CD14-positive monocyte (primary cell): ENCODE measurements around the gene CX3CL1. TPM values are rescaled to one million over a fixed set of nuclear protein-coding genes. Genes with fewer than 3 reads are reported as not detected.

Source experiments
- DNase-seq, 3 donors: peaks; one replicate each; pipeline ENCODE4 v3.0.0-alpha.2; 2011 to 2022
- H2AFZ ChIP-seq: 2 replicates; pipeline ENCODE4 v1.6.0; 2012; ENCODE audit warnings: mild to moderate bottlenecking, low read depth, low read length, inconsistent platforms; ENCODE audit not compliant: insufficient read depth, poor library complexity, severe bottlenecking
- H3K27ac ChIP-seq, 2 donors: 1 replicate in 1 of 2; 2 replicates in 1 of 2; pipeline ENCODE4 v1.5.1; 2012 to 2013; ENCODE audit warnings: low read length in 2 of 2, control low read depth in 1 of 2, inconsistent platforms in 1 of 2, low read depth in 1 of 2, mild to moderate bottlenecking in 1 of 2
- H3K27me3 ChIP-seq, 2 donors: one replicate each; pipeline versions ENCODE4 v1.6.0 to v1.6.1; 2011 to 2013; ENCODE audit warnings: low read length in 2 of 2; ENCODE audit not compliant: control insufficient read depth in 2 of 2, insufficient read depth in 2 of 2
- H3K36me3 ChIP-seq, 2 donors: replicated peaks in 1 of 2; 1 replicate in 1 of 2; 2 replicates in 1 of 2; pipeline versions ENCODE4 v1.5.1 to v1.6.1; 2012 to 2013; ENCODE audit warnings: low read length in 2 of 2, control low read depth in 1 of 2, inconsistent platforms in 1 of 2, mild to moderate bottlenecking in 1 of 2; ENCODE audit not compliant: insufficient read depth in 2 of 2, control insufficient read depth in 1 of 2
- H3K4me1 ChIP-seq, 2 donors: 1 replicate in 1 of 2; 2 replicates in 1 of 2; pipeline versions ENCODE4 v1.5.1 to v1.6.1; 2012 to 2013; ENCODE audit warnings: low read length in 2 of 2, control low read depth in 1 of 2, inconsistent platforms in 1 of 2, mild to moderate bottlenecking in 1 of 2, moderate library complexity in 1 of 2; ENCODE audit not compliant: insufficient read depth in 2 of 2, control insufficient read depth in 1 of 2
- H3K4me2 ChIP-seq: replicated peaks from 2 replicates; pipeline ENCODE3; 2012; ENCODE audit warnings: low read length, moderate library complexity, mild to moderate bottlenecking; ENCODE audit not compliant: poor library complexity, severe bottlenecking; ENCODE audit errors: extremely low read depth
- H3K4me3 ChIP-seq, 3 experiments: fragments of 200-600 bp in 1 of 3; sonication (generic) in 1 of 3; replicated peaks in 1 of 3; 1 replicate in 2 of 3; 2 replicates in 1 of 3; pipeline ENCODE4 v1.5.1; 2011 to 2013; ENCODE audit warnings: low read length in 3 of 3, mild to moderate bottlenecking in 3 of 3, control low read depth in 2 of 3, low read depth in 2 of 3, inconsistent platforms in 1 of 3, moderate library complexity in 1 of 3
- H3K79me2 ChIP-seq: 2 replicates; pipeline ENCODE4 v1.6.0; 2012; ENCODE audit warnings: mild to moderate bottlenecking, control low read depth, inconsistent platforms, low read length, moderate library complexity; ENCODE audit not compliant: insufficient read depth
- H3K9ac ChIP-seq: 2 replicates; pipeline ENCODE4 v1.6.0; 2017; ENCODE audit warnings: low read length, mild to moderate bottlenecking; ENCODE audit not compliant: insufficient read depth, poor library complexity, severe bottlenecking
- H3K9me3 ChIP-seq, 2 donors: replicated peaks in 1 of 2; 1 replicate in 1 of 2; 2 replicates in 1 of 2; pipeline versions ENCODE4 v1.5.1 to v1.6.1; 2012 to 2013; ENCODE audit warnings: low read length in 2 of 2, control low read depth in 1 of 2; ENCODE audit not compliant: control insufficient read depth in 1 of 2, insufficient read depth in 1 of 2
- H4K20me1 ChIP-seq: 2 replicates; pipeline ENCODE4 v1.6.0; 2012; ENCODE audit warnings: mild to moderate bottlenecking, low read length, control low read depth, moderate library complexity; ENCODE audit not compliant: insufficient read depth
- H3K27ac Mint-ChIP-seq, 7 donors: one replicate each; pipeline ENCODE4 v1.8.0; 2020; ENCODE audit warnings: mild to moderate bottlenecking in 7 of 7, mixed read lengths in 7 of 7, moderate library complexity in 6 of 7, inconsistent platforms in 2 of 7
- H3K27me3 Mint-ChIP-seq, 3 donors: one replicate each; pipeline ENCODE4 v1.8.0; 2021 to 2022; ENCODE audit warnings: low read depth in 3 of 3, mild to moderate bottlenecking in 3 of 3, mixed read lengths in 3 of 3, moderate library complexity in 3 of 3, inconsistent platforms in 1 of 3
- H3K36me3 Mint-ChIP-seq, 2 donors: one replicate each; pipeline ENCODE4 v1.8.0; 2020; ENCODE audit warnings: mixed read lengths in 2 of 2, inconsistent platforms in 1 of 2, mild to moderate bottlenecking in 1 of 2
- H3K4me1 Mint-ChIP-seq: one replicate; pipeline ENCODE4 v1.8.0; 2020; ENCODE audit warnings: mild to moderate bottlenecking, mixed read lengths
- H3K4me3 Mint-ChIP-seq, 2 donors: one replicate each; pipeline ENCODE4 v1.8.0; 2020; ENCODE audit warnings: mild to moderate bottlenecking in 2 of 2, mixed read lengths in 2 of 2, moderate library complexity in 1 of 2
- H3K9me3 Mint-ChIP-seq, 7 donors: one replicate each; pipeline ENCODE4 v1.8.0; 2020 to 2022; ENCODE audit warnings: mixed read lengths in 7 of 7, mild to moderate bottlenecking in 6 of 7, moderate library complexity in 6 of 7, inconsistent platforms in 2 of 7
- CTCF ChIP-seq: fragments of 200-600 bp; IDR thresholded peaks from one replicate; pipeline ENCODE4 v1.8.0; 2022; ENCODE audit warnings: antibody characterized with exemption, mild to moderate bottlenecking
- WGBS: methylation state at CpG from one replicate; pipeline ENCODE4 v1.1.5; 2013; ENCODE audit warnings: missing lambda C conversion rate; ENCODE audit not compliant: insufficient coverage; 5-methylcytosine and 5-hydroxymethylcytosine counted together
- intact Hi-C, 2 donors: fragments of 100-400 bp; cut with micrococcal nuclease; formaldehyde crosslinking; loops; one replicate each; pipeline versions ENCODE4 v1.15.0 to v1.15.1; 2023
- polyA plus RNA-seq, 3 donors: library from polyadenylated mRNA; depleted of rRNA in 1 of 3; unstranded in 2 of 3; stranded (reverse) in 1 of 3; fragments of 300-500 nt in 2 of 3; fragments of >200 nt in 1 of 3; fragmentation: Illumina TruSeq in 2 of 3; gene quantifications; 1 replicate in 2 of 3; 2 replicates in 1 of 3; pipeline ENCODE4 v1.2.3, GENCODE V29; 2012 to 2021
- small RNA-seq: library from RNA; depleted of rRNA; stranded (forward); fragments of <200 nt; gene quantifications from one replicate; pipeline ENCODE3, GENCODE V24; 2012; ENCODE audit warnings: low read depth; ENCODE audit not compliant: insufficient read length

Gene CX3CL1
- polyA plus RNA-seq, 3 donors, result not detected

- 100% methylated on average over 1 of the region's 2 CpGs for WGBS
- H3K36me3 Mint-ChIP-seq, result peaks cover 82 to 95% of the 10 kb centered on the region in 2 donors
- Histone ChIP-seq H4K20me1 (no peaks in the 10 kb centered on the region), H3K4me2 (no peak overlapping the region), H2AFZ (no peak overlapping the region), H3K9ac (no peak overlapping the region), H3K9me3 (no peaks in the 10 kb centered on the region), H3K27ac (no peak overlapping the region), H3K79me2 (no peaks in the 10 kb centered on the region), H3K4me3 (no peak overlapping the region), H3K4me1 (no peaks in the 10 kb centered on the region), H3K27me3 (no peaks in the 10 kb centered on the region), H3K36me3 (peaks cover 83 to 98% of the 10 kb centered on the region in 2 donors)
- intact Hi-C loops, result no loop called here
- DNase-seq, result no peak
- H3K4me3 Mint-ChIP-seq, result no peak overlapping the region
- H3K27ac Mint-ChIP-seq, result no peak overlapping the region
- no peaks in the 10 kb centered on the region for H3K9me3 Mint-ChIP-seq
- H3K27me3 Mint-ChIP-seq, result no peaks in the 10 kb centered on the region
- H3K4me1 Mint-ChIP-seq, result no peaks in the 10 kb centered on the region
- no peak for TF ChIP-seq CTCF
Observed at GRCh38 chr16:57434003-57434402, 61.7 kb downstream of the CX3CL1 start.

Small RNA genes lying within 50 kb of the gene (small RNA-seq; reads per million reads assigned to genes)
- not detected for gene AC108081.1

Other genes with a start within 250 kb of the CX3CL1 start
- 100 to 1,000 TPM in 1 of 3 donors, 10 to 100 TPM in 2; 75.4 to 133 (median 78.6) TPM for gene PSME3IP1, start 186.5 kb upstream of the CX3CL1 start, polyA plus RNA-seq
- gene RSPRY1, start 186.2 kb upstream of the CX3CL1 start, polyA plus RNA-seq, result 10 to 100 TPM; 15.7 to 28.3 (median 21.3) TPM
- 10 to 100 TPM; 35.4 to 84.6 (median 84.0) TPM for gene ARL2BP, start 127.2 kb upstream of the CX3CL1 start, polyA plus RNA-seq
- gene PLLP, start 87.8 kb upstream of the CX3CL1 start, polyA plus RNA-seq, result 1 to 10 TPM in 1 of 3 donors, under 1 TPM in 2; 0.52 to 1.2 (median 0.97) TPM
- under 1 TPM; 0.04 to 0.18 (median 0.15) TPM for gene CCL22, start 13.7 kb upstream of the CX3CL1 start, polyA plus RNA-seq
- not detected for gene CCL17, start 32.3 kb downstream of the CX3CL1 start, polyA plus RNA-seq
- gene CIAPIN1, start 74.9 kb downstream of the CX3CL1 start, polyA plus RNA-seq, result 10 to 100 TPM; 24.0 to 46.5 (median 42.1) TPM
- gene COQ9, start 75.0 kb downstream of the CX3CL1 start, polyA plus RNA-seq, result 10 to 100 TPM; 32.7 to 47.8 (median 38.4) TPM
- 10 to 100 TPM; 22.6 to 51.3 (median 24.4) TPM for gene POLR2C, start 90.2 kb downstream of the CX3CL1 start, polyA plus RNA-seq
- gene DOK4, start 114.0 kb downstream of the CX3CL1 start, polyA plus RNA-seq, result under 1 TPM in 2 of 3 donors, not detected in 1; 0.09 to 0.17 TPM
- gene CCDC102A, start 164.1 kb downstream of the CX3CL1 start, polyA plus RNA-seq, result not detected
- gene ADGRG5, start 170.2 kb downstream of the CX3CL1 start, polyA plus RNA-seq, result 1 to 10 TPM in 1 of 3 donors, under 1 TPM in 2; 0.91 to 1.2 (median 0.97) TPM